Loucy (cell line): Measurements from ENCODE around the gene TUBA1C.

Experiments
- EZH2phosphoT487 ChIP-seq: fragments of 200-600 bp; IDR thresholded peaks from 2 replicates; pipeline ENCODE4 v1.6.1; 2018; ENCODE audit warnings: antibody characterized with exemption, mild to moderate bottlenecking, moderate library complexity, borderline replicate concordance
- TF ChIP-seq, protein P1 (sequence below): fragments of 200-600 bp; sonication (generic); conservative IDR thresholded peaks from 2 replicates; pipeline ENCODE4 v1.5.1; 2014; ENCODE audit warnings: mild to moderate bottlenecking, antibody characterized with exemption, low read length

DNA sequence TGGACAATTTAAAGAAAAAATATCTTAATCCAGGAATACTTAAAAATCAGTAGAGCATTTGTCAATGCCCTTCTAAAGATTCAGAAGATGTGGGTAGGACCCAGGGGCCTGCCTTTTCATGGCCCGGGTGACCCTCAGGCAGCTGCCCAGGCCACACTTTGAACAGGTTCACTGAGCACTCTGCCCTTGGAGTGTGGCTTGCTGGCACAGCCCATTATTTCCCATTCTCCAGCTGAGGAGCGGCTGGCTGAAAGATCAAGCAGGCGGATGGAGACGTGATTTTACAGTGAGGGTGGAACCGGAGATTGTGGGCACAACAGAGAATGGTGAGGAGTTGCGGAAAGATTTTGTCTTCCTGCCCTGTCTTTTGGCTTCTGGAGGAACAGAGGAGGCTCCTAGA is 23.0 kb downstream of the TUBA1C start:
- TF ChIP-seq, protein P1, sequence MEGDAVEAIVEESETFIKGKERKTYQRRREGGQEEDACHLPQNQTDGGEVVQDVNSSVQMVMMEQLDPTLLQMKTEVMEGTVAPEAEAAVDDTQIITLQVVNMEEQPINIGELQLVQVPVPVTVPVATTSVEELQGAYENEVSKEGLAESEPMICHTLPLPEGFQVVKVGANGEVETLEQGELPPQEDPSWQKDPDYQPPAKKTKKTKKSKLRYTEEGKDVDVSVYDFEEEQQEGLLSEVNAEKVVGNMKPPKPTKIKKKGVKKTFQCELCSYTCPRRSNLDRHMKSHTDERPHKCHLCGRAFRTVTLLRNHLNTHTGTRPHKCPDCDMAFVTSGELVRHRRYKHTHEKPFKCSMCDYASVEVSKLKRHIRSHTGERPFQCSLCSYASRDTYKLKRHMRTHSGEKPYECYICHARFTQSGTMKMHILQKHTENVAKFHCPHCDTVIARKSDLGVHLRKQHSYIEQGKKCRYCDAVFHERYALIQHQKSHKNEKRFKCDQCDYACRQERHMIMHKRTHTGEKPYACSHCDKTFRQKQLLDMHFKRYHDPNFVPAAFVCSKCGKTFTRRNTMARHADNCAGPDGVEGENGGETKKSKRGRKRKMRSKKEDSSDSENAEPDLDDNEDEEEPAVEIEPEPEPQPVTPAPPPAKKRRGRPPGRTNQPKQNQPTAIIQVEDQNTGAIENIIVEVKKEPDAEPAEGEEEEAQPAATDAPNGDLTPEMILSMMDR = no peak
- no peak for TF ChIP-seq EZH2phosphoT487
